H1 (cell line): ENCODE data around the gene ZNF622. TPM values are rescaled to one million over a fixed set of nuclear protein-coding genes. Genes with fewer than 3 reads are reported as not detected.

Experiments used
- CTCF ChIA-PET: fragments of 300-600 bp; sonication (Branson Sonifier 250); formaldehyde crosslinking; loops from one replicate; lab custom pipeline; 2021; ENCODE audit not compliant: partially characterized antibody; lab: Charles Lee
- POLR2A ChIA-PET: fragments of 300-600 bp; sonication (Branson Sonifier 250); formaldehyde crosslinking; loops from one replicate; lab custom pipeline; 2021; ENCODE audit warnings: inconsistent platforms; ENCODE audit not compliant: partially characterized antibody; lab: Charles Lee
- DNase-seq, 2 experiments: peaks; one replicate each; pipeline versions ENCODE4 v3.0.0 to v3.0.0-alpha.2; 2010 to 2022; ENCODE audit warnings: low spot score in 2 of 2, low read depth in 1 of 2, mixed read lengths in 1 of 2
- FAIRE-seq: peaks from 2 replicates; lab custom pipeline; 2011; peaks lifted over from hg19 to GRCh38; lab: Jason Lieb, UNC
- H2AFZ ChIP-seq: 2 replicates; pipeline ENCODE4 v1.8.1; 2012; ENCODE audit warnings: low read length, inconsistent platforms
- H2AK5ac ChIP-seq: 2 replicates; pipeline ENCODE4 v1.6.1; 2013; ENCODE audit warnings: low read depth, low read length
- H2BK120ac ChIP-seq: replicated peaks from 2 replicates; pipeline ENCODE3; 2013; ENCODE audit warnings: low read depth, low read length, inconsistent platforms
- H2BK12ac ChIP-seq: 2 replicates; pipeline ENCODE4 v1.6.1; 2013; ENCODE audit warnings: low read depth, low read length
- H2BK15ac ChIP-seq: 2 replicates; pipeline ENCODE4 v1.6.1; 2013; ENCODE audit warnings: low read length
- H2BK20ac ChIP-seq: 2 replicates; pipeline ENCODE4 v1.6.1; 2013; ENCODE audit warnings: low read length
- H2BK5ac ChIP-seq: 2 replicates; pipeline ENCODE4 v1.6.1; 2013; ENCODE audit warnings: low read depth, low read length
- H3K14ac ChIP-seq: 2 replicates; pipeline ENCODE4 v1.6.1; 2013; ENCODE audit warnings: inconsistent platforms; ENCODE audit not compliant: insufficient read length
- H3K18ac ChIP-seq: 2 replicates; pipeline ENCODE4 v1.6.1; 2013; ENCODE audit warnings: low read length; ENCODE audit errors: extremely low read depth
- H3K23ac ChIP-seq: 2 replicates; pipeline ENCODE4 v1.6.1; 2013; ENCODE audit warnings: inconsistent platforms; ENCODE audit not compliant: insufficient read length
- H3K23me2 ChIP-seq: 2 replicates; pipeline ENCODE4 v1.6.1; 2013; ENCODE audit warnings: low read depth, low read length
- H3K27ac ChIP-seq: 2 replicates; pipeline ENCODE4 v1.6.1; 2011; ENCODE audit warnings: low read depth, low read length, inconsistent platforms
- H3K27me3 ChIP-seq, 4 experiments: replicated peaks in 1 of 4; 1 replicate in 1 of 4; 2 replicates in 3 of 4; pipeline versions ENCODE4 v1.6.1 to v1.8.1; 2011 to 2013; ENCODE audit warnings: low read length in 3 of 4, mild to moderate bottlenecking in 3 of 4, inconsistent platforms in 2 of 4, mixed read lengths in 2 of 4, moderate library complexity in 1 of 4; ENCODE audit not compliant: control insufficient read depth in 3 of 4, insufficient read depth in 3 of 4; ENCODE audit errors: extremely low read depth in 1 of 4
- H3K36me3 ChIP-seq, 4 experiments: 2 replicates each; pipeline versions ENCODE4 v1.6.1 to v1.8.1; 2011 to 2013; ENCODE audit warnings: mild to moderate bottlenecking in 4 of 4, low read length in 3 of 4, moderate library complexity in 2 of 4, control low read depth in 1 of 4, inconsistent platforms in 1 of 4; ENCODE audit not compliant: insufficient read depth in 4 of 4, control insufficient read depth in 2 of 4
- H3K4ac ChIP-seq: replicated peaks from 2 replicates; pipeline ENCODE3; 2013; ENCODE audit warnings: low read length, low read depth, mixed read lengths, inconsistent platforms; ENCODE audit not compliant: insufficient read length
- H3K4me1 ChIP-seq, 4 experiments: replicated peaks in 1 of 4; 1 replicate in 1 of 4; 2 replicates in 3 of 4; pipeline versions ENCODE4 v1.6.1 to v1.8.1; 2011 to 2013; ENCODE audit warnings: low read length in 3 of 4, inconsistent platforms in 2 of 4, mixed read lengths in 1 of 4; ENCODE audit not compliant: insufficient read depth in 4 of 4, control insufficient read depth in 3 of 4
- H3K4me2 ChIP-seq, 2 experiments: 2 replicates each; pipeline versions ENCODE4 v1.6.1 to v1.8.1; 2011 to 2013; ENCODE audit warnings: low read depth in 2 of 2, low read length in 2 of 2, control low read depth in 1 of 2, inconsistent platforms in 1 of 2, mild to moderate bottlenecking in 1 of 2; ENCODE audit not compliant: insufficient read depth in 1 of 2
- H3K4me3 ChIP-seq, 4 experiments: fragments of 200-600, 300-600 bp in 1 of 4; sonication (generic), shearing (Covaris generic), sonication (Bioruptor Twin) in 1 of 4; 2 replicates each; pipeline versions ENCODE4 v1.5.1 to v1.8.1; 2011 to 2016; ENCODE audit warnings: low read length in 4 of 4, low read depth in 3 of 4, control low read depth in 2 of 4, inconsistent platforms in 2 of 4, mild to moderate bottlenecking in 2 of 4, mixed read lengths in 1 of 4, moderate library complexity in 1 of 4; ENCODE audit not compliant: insufficient read depth in 2 of 4; ENCODE audit errors: extremely low read depth in 1 of 4
- H3K56ac ChIP-seq: replicated peaks from 2 replicates; pipeline ENCODE3; 2013; ENCODE audit warnings: low read depth, mild to moderate bottlenecking, mixed read lengths, low read length, inconsistent platforms; ENCODE audit not compliant: insufficient read length
- H3K79me1 ChIP-seq: 2 replicates; pipeline ENCODE4 v1.6.1; 2013; ENCODE audit warnings: low read depth, low read length, control low read depth
- H3K79me2 ChIP-seq, 2 experiments: 2 replicates each; pipeline versions ENCODE4 v1.6.1 to v1.8.1; 2012 to 2013; ENCODE audit warnings: low read length in 2 of 2, mild to moderate bottlenecking in 2 of 2, inconsistent platforms in 1 of 2; ENCODE audit not compliant: insufficient read depth in 2 of 2, control insufficient read depth in 1 of 2
- H3K9ac ChIP-seq, 4 experiments: replicated peaks in 1 of 4; 1 replicate in 1 of 4; 2 replicates in 3 of 4; pipeline versions ENCODE4 v1.6.1 to v1.8.1; 2011 to 2013; ENCODE audit warnings: low read depth in 3 of 4, low read length in 3 of 4, control low read depth in 2 of 4, mild to moderate bottlenecking in 2 of 4, moderate library complexity in 2 of 4, inconsistent platforms in 1 of 4; ENCODE audit errors: extremely low read depth in 1 of 4
- H3K9me3 ChIP-seq, 2 experiments: 2 replicates each; pipeline versions ENCODE4 v1.6.1 to v1.8.1; 2012 to 2013; ENCODE audit warnings: mild to moderate bottlenecking in 2 of 2, moderate library complexity in 2 of 2, control low read depth in 1 of 2, inconsistent platforms in 1 of 2, low read depth in 1 of 2, low read length in 1 of 2, mixed read lengths in 1 of 2; ENCODE audit not compliant: insufficient read depth in 2 of 2
- H4K20me1 ChIP-seq, 2 experiments: replicated peaks in 1 of 2; 2 replicates each; pipeline versions ENCODE3 to v1.8.1; 2011 to 2013; ENCODE audit warnings: inconsistent platforms in 2 of 2, low read length in 2 of 2, mild to moderate bottlenecking in 1 of 2; ENCODE audit not compliant: insufficient read depth in 2 of 2, control insufficient read depth in 1 of 2
- H4K5ac ChIP-seq: 2 replicates; pipeline ENCODE4 v1.6.1; 2013; ENCODE audit warnings: low read length, low read depth, mixed read lengths, inconsistent platforms; ENCODE audit not compliant: insufficient read length
- H4K8ac ChIP-seq: 2 replicates; pipeline ENCODE4 v1.8.0; 2013; ENCODE audit warnings: mild to moderate bottlenecking, moderate library complexity, low read length, inconsistent platforms; ENCODE audit not compliant: insufficient read depth; ENCODE audit errors: extremely low read depth
- H4K91ac ChIP-seq: replicated peaks from 2 replicates; pipeline ENCODE3; 2013; ENCODE audit warnings: low read length, mixed read lengths, inconsistent platforms; ENCODE audit not compliant: insufficient read length
- CHD1 ChIP-seq: IDR thresholded peaks from 2 replicates; pipeline ENCODE4 v1.6.1; 2012; ENCODE audit warnings: low read depth, low read length, improper control_type of control experiment
- CHD2 ChIP-seq: IDR thresholded peaks from 2 replicates; pipeline ENCODE4 v1.6.1; 2012; ENCODE audit warnings: low read length, improper control_type of control experiment
- CREB1 ChIP-seq: IDR thresholded peaks from 2 replicates; pipeline ENCODE4 v1.6.1; 2012; ENCODE audit warnings: inconsistent platforms
- CTBP2 ChIP-seq: IDR thresholded peaks from 2 replicates; pipeline ENCODE4 v1.7.0; 2011; ENCODE audit warnings: borderline replicate concordance, mild to moderate bottlenecking, moderate library complexity, mixed read lengths, low read length; ENCODE audit not compliant: insufficient read depth, insufficient read length
- FOSL1 ChIP-seq: IDR thresholded peaks from 2 replicates; pipeline ENCODE4 v1.6.1; 2011; ENCODE audit warnings: mild to moderate bottlenecking, low read depth, low read length, moderate library complexity; ENCODE audit not compliant: insufficient read depth
- HDAC2 ChIP-seq, 2 experiments: fragments of 300-600 bp in 1 of 2; sonication (generic) in 1 of 2; IDR thresholded peaks; 2 replicates each; pipeline ENCODE4 v1.6.1; 2011 to 2012; ENCODE audit warnings: low read depth in 2 of 2, low read length in 2 of 2, mild to moderate bottlenecking in 2 of 2, moderate library complexity in 2 of 2, borderline replicate concordance in 1 of 2, inconsistent platforms in 1 of 2
- JUN ChIP-seq: IDR thresholded peaks from 2 replicates; pipeline ENCODE4 v1.6.1; 2011; ENCODE audit warnings: low read depth, mild to moderate bottlenecking, improper control_type of control experiment, low read length
- JUND ChIP-seq: IDR thresholded peaks from 2 replicates; pipeline ENCODE4 v1.6.1; 2011; ENCODE audit warnings: mild to moderate bottlenecking, improper control_type of control experiment, low read length
- NRF1 ChIP-seq: IDR thresholded peaks from 2 replicates; pipeline ENCODE4 v1.6.1; 2011; ENCODE audit warnings: mild to moderate bottlenecking, low read depth, low read length, improper control_type of control experiment
- POLR2A ChIP-seq, 2 experiments: IDR thresholded peaks; 1 replicate in 1 of 2; 2 replicates in 1 of 2; pipeline ENCODE4 v1.6.1; 2011; ENCODE audit warnings: low read depth in 2 of 2, low read length in 2 of 2, mild to moderate bottlenecking in 2 of 2; ENCODE audit errors: control extremely low read depth in 1 of 2
- RNF2 ChIP-seq: fragments of 200-900, 300-1000 bp; sonication (generic); IDR thresholded peaks from 2 replicates; pipeline ENCODE4 v1.7.1; 2016; ENCODE audit warnings: borderline replicate concordance, low read depth, mild to moderate bottlenecking, antibody characterized with exemption, low read length; ENCODE audit not compliant: poor library complexity, severe bottlenecking; ENCODE audit errors: missing control alignments
- SUZ12 ChIP-seq: fragments of 200-600 bp; sonication (generic); IDR thresholded peaks from 2 replicates; pipeline ENCODE4 v1.6.1; 2012; ENCODE audit warnings: mild to moderate bottlenecking, inconsistent platforms, low read length, moderate library complexity, mixed read lengths
- TAF7 ChIP-seq: optimal IDR thresholded peaks from 2 replicates; pipeline ENCODE3; 2011; ENCODE audit warnings: low read depth, mild to moderate bottlenecking, inconsistent platforms, low read length, moderate library complexity, borderline replicate concordance
- TBP ChIP-seq: IDR thresholded peaks from 2 replicates; pipeline ENCODE4 v1.6.1; 2011; ENCODE audit warnings: low read depth, low read length, improper control_type of control experiment
- WGBS, 2 experiments: shearing (Covaris generic) in 1 of 2; methylation state at CpG; one replicate each; pipeline versions ENCODE4 v1.1.6 to v1.1.7; 2013 to 2015; ENCODE audit warnings: low lambda C conversion rate in 2 of 2, mixed read lengths in 2 of 2, inconsistent platforms in 1 of 2, low coverage in 1 of 2, missing lambda C conversion rate in 1 of 2; ENCODE audit not compliant: insufficient replicate concordance in 2 of 2, insufficient coverage in 1 of 2, insufficient read length in 1 of 2; ENCODE audit errors: extremely low coverage in 1 of 2, missing lambda C conversion rate in 1 of 2; 5-methylcytosine and 5-hydroxymethylcytosine counted together
- polyA plus RNA-seq, 7 experiments: library from polyadenylated mRNA; depleted of rRNA in 3 of 7; stranded (reverse) in 5 of 7; unstranded in 2 of 7; fragments of >200 nt in 5 of 7; fragments of 200-250 nt in 2 of 7; gene quantifications; 1 replicate in 5 of 7; 2 replicates in 1 of 7; 4 replicates in 1 of 7; pipeline versions ENCODE4 v1.2.1 to v1.2.3, GENCODE V29; 2011 to 2013; ENCODE audit warnings: missing spikeins in 2 of 7, mixed read lengths in 2 of 7
- total RNA-seq: library from RNA; stranded (reverse); fragmentation: NEBNext Ultra II Directional; extraction: Animal tissue kit (Norgen Biotek cat#: 25700); gene quantifications from 2 replicates; pipeline ENCODE4 v1.2.1, GENCODE V29; 2021

Gene ZNF622
- total and polyA plus RNA-seq, 2 of the 8 experiments (the other 6 are each of a cell fraction or from before 2014, with no cell fraction given), result 8.8 to 30.8 TPM

DNA sequence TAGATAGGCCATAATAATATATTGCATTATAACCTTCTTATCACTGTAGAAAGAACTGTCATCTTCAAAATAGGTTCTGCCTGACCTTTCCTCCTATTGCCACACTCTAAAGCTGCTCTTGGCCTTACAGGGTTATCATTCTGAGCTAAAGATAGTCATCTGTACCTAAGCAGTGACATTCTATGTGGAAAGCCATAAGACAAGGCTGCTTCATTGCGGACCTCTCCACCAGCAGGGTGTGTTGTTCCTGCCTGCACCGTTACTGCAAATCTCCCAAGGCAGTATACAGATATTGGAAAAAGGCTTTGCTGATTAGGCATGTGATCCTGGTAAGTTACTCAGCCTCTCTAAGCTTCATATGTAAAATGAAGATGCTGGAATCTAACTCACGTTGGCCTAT lies 8.1 kb downstream of the ZNF622 start:
- Histone ChIP-seq H2BK120ac (no peak overlapping the region), H3K4me1 (peaks cover 0 to 3% (median 0%) of the 10 kb centered on the region in 4 experiments; a peak in 1 of 7 replicates), H3K4me2 (no peak overlapping the region), H4K91ac (no peak overlapping the region), H2AK5ac (no peak overlapping the region), H4K5ac (no peak overlapping the region), H4K8ac (no peak overlapping the region), H3K4me3 (no peak overlapping the region), H3K23ac (no peak overlapping the region), H3K14ac (no peak overlapping the region), H3K18ac (no peak overlapping the region), H2BK12ac (no peak overlapping the region), H3K36me3 (peaks cover 5 to 43% (median 26%) of the 10 kb centered on the region in 4 experiments), H2BK20ac (no peak overlapping the region), H3K27ac (no peak overlapping the region), H3K56ac (no peak overlapping the region), H3K79me1 (peaks cover 2% of the 10 kb centered on the region; the same call in 1 of the 2 replicates), H2BK5ac (no peak overlapping the region), H2AFZ (no peak overlapping the region), H4K20me1 (peaks cover 2% of the 10 kb centered on the region in 2 experiments), H3K27me3 (no peaks in the 10 kb centered on the region), H3K23me2 (no peaks in the 10 kb centered on the region), H3K9ac (no peak overlapping the region), H3K4ac (no peak overlapping the region), H2BK15ac (no peak overlapping the region), H3K9me3 (no peaks in the 10 kb centered on the region), H3K79me2 (peaks cover 0 to 17% of the 10 kb centered on the region in 2 experiments; a peak in 2 of 4 replicates)
- WGBS, 2 experiments, result 85% methylated on average over 3 of the region's 3 CpGs; no CpG with 5 or more reads in 1 of the 2 experiments
- ChIA-PET POLR2A (interaction anchor here (0.7 kb wide), 1 partner anchor 831 kb away, joined by 6 read pairs; no protein-coding TSS in a partner anchor), CTCF (interaction anchor here (0.6 to 11.0 kb wide), 14 partner anchors 7 to 1458 kb away, joined by 3 to 125 read pairs (median 7); partner anchors contain the start of genes MARCHF11 and ZNF622)
- DNase-seq (no peak), FAIRE-seq (no peak)
- no peak for TF ChIP-seq JUN
- TF ChIP-seq CTBP2, result no peak
- no peak for TF ChIP-seq TBP
- no peak for TF ChIP-seq HDAC2 (IDR thresholded peaks at IDR 0.05; ENCODE audit: borderline replicate concordance in 1 of 2, low read depth in 2 of 2, low read length in 2 of 2)
- no peak for TF ChIP-seq NRF1
- no peak for TF ChIP-seq FOSL1
- TF ChIP-seq CHD2, result no peak
- TF ChIP-seq JUND, result no peak
- TF ChIP-seq RNF2, result no peak
- no peak for TF ChIP-seq POLR2A (IDR thresholded peaks at IDR 0.05; ENCODE audit: control extremely low read depth in 1 of 2, low read depth in 2 of 2, low read length in 2 of 2)
- TF ChIP-seq CREB1, result no peak
- no peak for TF ChIP-seq SUZ12
- no peak for TF ChIP-seq CHD1
- no peak for TF ChIP-seq TAF7
